ENCODE results near the gene FBXO22.
"Not testable (repeated sequence)": the region's sequence is repeated elsewhere in the genome, so short reads cannot be mapped to it uniquely, and the experiment has no call there.

FBXO22 gene

GRCh38 chr15:75920079-75920478 is 16.4 kb downstream of the FBXO22 start:
- no peak for DNase-seq (ENCODE audit: low read depth)

GRCh38 chr15:75921732-75922703 is 18.3 kb downstream of the FBXO22 start:
- DNase-seq (ENCODE audit: low read depth) = no peak

DNA sequence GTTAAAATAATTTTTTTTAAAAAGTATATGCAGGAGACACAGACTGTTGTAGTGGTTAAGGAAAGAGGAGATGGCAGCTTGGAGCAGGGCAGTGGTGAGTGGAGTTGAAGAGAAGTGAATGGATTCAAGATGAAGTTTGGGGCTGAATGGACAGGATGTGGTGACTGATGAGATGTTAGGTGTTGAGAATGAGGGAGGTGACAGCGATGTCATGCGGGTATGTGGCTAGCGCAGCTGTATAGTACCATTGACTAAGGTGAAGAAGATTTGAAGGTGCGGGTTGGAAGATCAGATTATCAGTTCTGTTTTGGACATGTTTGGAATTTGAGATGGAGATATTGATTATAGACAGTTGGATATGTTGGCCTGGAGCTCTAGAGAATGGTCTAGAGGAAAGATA is 20.1 kb downstream of the FBXO22 start:
- DNase-seq (ENCODE audit: low read depth) = no peak

DNA sequence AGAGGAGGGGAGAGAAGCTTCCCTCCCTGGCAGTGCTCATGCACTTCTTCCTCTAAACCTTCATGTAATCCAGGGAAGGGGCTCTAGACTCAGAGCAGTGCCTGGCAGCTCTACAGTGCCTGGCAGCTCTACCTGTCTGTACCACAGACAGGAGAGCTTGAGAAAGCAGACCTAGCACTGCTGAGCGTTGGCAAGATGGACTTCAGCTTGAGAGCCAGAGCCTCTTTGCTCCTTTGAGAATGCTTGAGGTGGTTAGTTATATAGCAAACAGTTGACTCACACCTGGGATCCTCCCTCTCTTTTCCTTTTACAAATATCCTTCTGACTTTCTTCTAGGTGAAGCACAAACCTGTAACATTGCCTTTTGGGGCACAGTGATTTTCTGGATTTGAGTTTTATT is 20.9 kb downstream of the FBXO22 start:
- DNase-seq (ENCODE audit: low read depth) = no peak

GRCh38 chr15:75925440-75925839 is 21.8 kb downstream of the FBXO22 start:
- no peak for DNase-seq (ENCODE audit: low read depth)

DNA sequence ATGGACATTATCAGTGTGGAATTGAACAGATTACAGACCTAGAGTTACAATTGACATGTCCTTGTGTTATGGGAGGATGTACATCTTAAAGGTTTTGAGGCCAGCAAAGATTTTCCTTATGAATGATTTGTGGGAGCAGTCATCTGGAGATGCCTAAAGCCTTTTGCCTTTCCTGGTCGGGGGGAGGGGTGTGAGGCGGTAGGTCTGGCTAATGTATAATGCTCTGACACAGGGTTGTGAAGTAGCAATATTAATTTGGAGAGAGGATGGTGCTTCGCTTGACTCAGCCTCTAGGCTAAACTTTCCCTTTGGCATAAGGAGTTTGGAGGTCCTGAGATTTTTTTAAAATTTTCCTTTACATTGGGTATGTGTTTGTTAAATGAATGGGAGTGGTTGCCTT is 23.3 kb downstream of the FBXO22 start:
- no peak for DNase-seq (ENCODE audit: low read depth)

DNA sequence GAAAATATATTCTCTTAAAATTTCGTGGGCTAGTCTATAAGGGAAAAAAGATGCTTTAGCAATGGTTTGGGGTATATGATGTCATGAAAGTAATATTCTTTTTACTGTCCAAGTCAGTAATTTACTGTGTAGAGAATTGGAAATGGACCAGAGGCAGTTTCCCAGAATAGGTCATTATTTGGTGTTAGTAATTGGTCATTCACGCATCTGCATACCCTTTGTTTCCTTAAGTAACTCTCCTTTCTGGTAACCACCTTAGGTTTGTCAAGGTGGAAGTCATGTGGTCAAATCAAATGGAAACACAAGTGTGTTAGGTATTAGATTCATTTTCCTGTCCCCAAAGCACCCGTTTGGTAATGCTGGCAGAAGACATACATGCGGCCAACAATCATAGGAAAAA is 23.9 kb downstream of the FBXO22 start:
- DNase-seq (ENCODE audit: low read depth) = no peak

- DNase-seq (ENCODE audit: low read depth) = no peak
Measured at GRCh38 chr15:75928680-75929608, 25.3 kb downstream of the FBXO22 start.

DNA sequence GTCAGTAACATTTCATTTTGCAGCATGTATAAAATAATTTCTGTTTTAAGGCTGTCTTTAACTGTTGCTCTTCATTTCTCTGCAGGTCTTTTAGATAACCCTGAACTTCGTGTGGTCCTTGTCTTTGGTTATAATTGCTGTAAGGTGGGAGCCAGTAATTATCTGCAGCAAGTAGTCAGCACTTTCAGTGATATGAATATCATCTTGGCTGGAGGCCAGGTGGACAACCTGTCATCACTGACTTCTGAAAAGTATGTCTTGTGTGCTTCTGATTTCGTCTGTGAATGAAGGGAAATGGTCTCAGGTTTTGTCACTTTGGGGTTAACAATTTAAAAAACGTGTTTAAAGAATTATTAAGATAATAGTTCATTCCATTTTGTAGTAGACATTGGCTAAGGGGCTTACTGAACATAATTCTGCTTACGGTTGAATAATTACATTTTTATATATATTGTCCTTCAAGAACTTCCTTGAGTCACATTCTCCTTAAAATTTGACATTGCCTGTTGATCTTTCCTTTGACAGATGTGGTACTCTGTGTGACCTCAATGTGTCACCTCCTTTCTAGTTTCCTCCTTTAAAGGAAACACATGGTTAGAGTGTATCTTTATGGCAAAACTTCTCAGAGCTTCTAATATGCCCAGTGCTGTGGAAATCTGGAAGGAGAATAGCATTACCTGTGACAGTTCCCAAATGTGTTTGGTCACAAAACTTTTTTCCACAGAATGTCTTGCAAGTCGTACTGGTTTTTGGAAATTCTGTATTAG is 26.3 kb downstream of the FBXO22 start:
- no peak for DNase-seq (ENCODE audit: low read depth)

GRCh38 chr15:75930866-75931265 is 27.2 kb downstream of the FBXO22 start:
- no peak for DNase-seq (ENCODE audit: low read depth)

GRCh38 chr15:75942464-75942863 is 38.8 kb downstream of the FBXO22 start:
- DNase-seq (ENCODE audit: low read depth) = no peak

DNA sequence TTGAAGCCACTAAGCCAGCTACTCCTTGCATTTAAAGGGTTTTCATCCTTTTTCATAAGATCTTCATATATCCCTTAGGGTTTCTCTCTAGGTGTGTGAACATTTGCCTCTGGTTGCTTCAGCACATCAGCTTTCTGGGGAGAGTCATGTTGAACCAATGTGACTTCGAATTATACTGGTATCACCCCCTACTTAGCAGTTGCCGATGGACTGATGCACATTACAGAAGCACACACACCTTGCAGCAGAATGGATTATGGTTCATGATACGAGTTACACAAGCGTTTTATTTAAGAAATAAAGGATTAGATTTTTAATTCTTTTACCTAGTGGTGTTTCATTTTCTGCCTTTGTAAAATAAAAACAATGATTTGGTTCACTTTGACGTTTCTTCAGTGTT is 39.6 kb downstream of the FBXO22 start:
- DNase-seq (ENCODE audit: low read depth) = no peak

- no peak for DNase-seq (ENCODE audit: low read depth)
Measured at GRCh38 chr15:75943713-75944215, 40.1 kb downstream of the FBXO22 start.

GRCh38 chr15:75945953-75946352 is 42.3 kb downstream of the FBXO22 start:
- no peak for DNase-seq (ENCODE audit: low read depth)

- DNase-seq (ENCODE audit: low read depth) = no peak
Measured at GRCh38 chr15:75947092-75947491, 43.4 kb downstream of the FBXO22 start.

DNA sequence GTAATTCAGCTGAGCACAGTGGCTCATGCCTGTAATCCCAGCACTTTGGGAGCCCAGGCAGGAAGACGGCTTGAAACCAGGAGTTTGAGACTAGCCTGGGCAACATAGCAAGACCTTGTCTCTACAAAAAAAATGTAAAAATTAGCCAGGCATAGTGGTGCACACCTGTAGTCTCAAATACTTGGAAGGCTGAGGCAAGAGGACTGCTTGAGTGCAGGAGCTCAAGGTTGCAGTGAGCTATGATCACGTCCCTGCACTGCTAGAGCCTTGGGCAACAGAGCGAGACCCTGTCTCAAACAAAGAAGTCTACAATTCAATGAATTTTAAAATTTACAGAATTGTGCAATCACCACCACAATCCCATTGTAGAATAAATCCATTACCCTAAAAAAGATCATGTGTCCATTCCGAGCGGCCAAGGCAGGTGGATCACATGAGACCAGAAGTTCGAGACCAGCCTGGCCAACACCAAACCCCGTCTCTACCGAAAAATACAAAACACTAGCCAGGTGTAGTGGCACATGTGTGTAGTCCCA is 45.2 kb downstream of the FBXO22 start:
- DNase-seq (ENCODE audit: low read depth) = no peak

- no peak for DNase-seq (ENCODE audit: low read depth)
Measured at GRCh38 chr15:75952525-75952924, 48.8 kb downstream of the FBXO22 start.

DNA sequence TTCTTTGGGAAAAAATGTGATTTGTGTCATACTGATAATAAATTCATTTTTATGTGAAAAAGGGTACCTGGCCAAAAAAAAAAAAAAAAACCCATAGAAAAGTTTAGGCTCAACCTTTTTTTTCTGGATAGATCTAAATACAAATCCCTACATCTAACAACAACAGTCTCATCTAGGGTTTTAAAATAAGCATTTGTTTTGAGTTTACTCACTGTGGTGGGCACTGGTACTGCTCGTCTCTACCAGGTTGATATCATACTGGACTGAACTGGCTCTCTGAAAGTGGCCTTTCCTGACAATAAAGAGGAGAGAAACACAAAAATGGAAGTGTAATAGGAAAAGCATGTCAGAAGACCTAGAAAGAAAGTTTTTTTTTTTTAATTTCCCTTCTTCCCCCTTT is 52.0 kb downstream of the FBXO22 start:
- no peak for DNase-seq (ENCODE audit: low read depth)

DNA sequence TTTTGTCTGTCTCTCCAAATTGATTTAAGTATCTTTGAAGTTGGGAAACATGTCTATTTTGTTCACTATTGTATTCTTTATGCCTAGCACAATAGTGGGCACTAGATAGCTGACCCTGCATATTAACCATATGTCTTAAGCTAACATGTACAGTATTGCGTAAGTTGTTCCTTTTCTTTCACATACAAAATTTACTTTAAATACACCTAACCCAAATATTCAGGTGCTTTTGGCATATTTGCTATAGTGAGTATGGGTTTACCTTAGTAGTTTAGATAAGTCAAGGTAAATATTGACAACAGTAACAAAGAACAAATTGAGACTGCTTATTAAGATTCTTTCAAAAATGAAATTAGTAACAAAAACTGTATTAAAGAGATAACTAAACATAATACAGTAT is 57.7 kb downstream of the FBXO22 start:
- DNase-seq (ENCODE audit: low read depth) = no peak

DNA sequence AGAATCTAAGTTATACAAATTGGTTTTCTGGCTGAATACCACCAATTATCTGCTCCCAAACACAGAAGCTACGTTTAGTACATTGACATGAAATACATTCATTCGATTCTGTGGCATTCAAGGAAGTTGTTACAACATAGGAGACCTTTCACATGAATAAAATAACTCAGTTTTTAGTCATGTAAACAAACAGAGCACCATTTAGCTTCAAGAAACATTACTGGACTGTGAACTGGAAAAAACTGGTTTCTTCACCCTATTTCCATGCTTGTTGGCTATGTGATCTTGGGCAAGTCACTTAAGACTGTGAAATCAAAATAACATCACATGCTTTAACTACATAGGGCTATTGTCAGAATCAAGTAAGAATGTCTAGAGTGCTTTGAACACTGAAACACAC is 62.4 kb downstream of the FBXO22 start:
- DNase-seq (ENCODE audit: low read depth) = no peak

- not testable (repeated sequence) for DNase-seq (ENCODE audit: low read depth)
Measured at GRCh38 chr15:75976766-75977165, 73.1 kb downstream of the FBXO22 start.
